ENCODE measurements around the gene MYBBP1A.

MYBBP1A gene

DNA sequence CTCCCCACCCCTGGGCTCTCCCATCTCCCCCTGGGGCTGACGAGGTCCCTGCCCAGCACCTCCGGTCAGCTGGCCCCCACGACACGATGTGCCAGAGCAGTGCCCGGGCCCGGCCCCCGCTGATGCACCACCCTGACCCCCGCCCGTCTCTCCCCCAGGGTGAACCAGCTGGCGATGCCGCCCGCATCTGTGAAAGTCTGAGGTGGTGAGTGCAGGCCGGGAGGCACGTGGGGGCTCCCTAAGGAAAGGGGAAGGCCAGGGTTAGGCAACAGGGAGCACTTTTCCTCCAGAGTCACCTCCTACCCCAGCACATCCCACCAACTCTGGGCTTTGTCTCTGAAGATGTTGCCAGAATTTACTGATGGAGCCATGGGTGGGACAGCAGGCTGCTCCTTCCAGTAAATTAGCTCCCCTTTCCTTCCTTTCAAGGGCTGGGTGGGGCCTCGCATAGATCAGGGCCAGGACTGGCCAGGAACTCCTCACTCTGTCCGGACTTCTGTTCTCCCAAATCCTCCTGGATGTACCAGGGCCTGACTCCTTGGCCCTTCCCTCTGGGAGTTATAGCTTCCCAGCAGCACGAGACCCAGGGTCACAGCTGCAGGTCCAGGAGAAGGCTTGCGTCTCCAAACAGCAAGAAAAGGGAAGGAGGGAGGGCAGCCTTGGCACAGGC, 18.3 kb downstream of the MYBBP1A start:
- DNase-seq (ENCODE audit: low read depth) = no peak

DNA sequence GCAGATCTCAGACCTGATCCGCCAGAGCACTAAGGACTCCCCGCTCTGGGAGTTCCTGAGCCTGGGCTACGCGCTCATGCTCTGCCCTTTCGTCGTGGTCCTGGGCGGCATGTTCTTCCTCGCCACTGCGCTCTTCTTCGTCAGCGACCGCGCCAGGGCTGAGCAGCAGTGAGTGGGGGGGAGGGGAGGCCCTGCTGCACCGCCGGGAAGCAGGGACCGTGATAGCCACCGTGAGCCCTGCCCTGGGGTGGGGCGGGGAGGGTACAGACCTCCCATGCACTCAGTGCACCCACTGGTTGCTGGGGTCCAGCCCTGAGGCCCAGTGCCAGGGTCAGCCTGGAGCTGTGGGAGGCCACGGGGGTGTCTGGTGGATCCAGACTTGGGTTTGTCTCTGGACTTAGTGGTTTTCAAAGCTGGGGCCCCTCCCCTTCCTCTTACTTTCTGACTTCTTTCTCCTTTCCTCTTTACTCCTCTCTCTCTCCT, 18.9 kb downstream of the MYBBP1A start:
- DNase-seq (ENCODE audit: low read depth) = no peak

DNA sequence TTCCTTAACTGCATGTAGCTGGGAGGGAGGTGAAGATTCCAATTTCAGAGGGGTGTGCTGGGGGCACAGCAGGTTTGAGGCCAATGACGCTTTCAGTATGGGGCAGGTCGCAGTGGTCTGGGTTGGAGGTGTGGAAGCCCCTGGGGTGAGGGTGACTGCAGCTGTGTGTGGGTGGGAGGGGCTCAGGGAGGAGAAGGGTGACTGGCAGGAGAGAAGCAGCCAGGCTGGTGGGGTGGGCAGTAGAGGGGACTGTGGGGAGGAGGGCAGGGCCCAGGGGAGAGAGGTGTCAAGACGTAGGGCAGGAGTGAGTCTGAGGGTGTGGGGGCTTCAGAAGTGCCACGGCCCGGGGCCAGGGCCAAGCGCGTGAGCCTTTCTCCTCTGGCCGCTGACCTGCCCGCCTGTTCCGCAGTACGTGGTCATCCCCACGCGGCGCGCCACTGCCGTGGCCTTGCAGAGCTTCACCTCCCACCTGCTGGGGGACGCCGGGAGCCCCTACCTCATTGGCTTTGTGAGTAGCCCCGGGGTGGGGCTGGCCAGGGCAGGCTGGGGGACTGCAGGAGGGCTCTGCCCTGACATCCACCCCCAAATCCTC, 19.4 kb downstream of the MYBBP1A start:
- DNase-seq (ENCODE audit: low read depth) = no peak

DNA sequence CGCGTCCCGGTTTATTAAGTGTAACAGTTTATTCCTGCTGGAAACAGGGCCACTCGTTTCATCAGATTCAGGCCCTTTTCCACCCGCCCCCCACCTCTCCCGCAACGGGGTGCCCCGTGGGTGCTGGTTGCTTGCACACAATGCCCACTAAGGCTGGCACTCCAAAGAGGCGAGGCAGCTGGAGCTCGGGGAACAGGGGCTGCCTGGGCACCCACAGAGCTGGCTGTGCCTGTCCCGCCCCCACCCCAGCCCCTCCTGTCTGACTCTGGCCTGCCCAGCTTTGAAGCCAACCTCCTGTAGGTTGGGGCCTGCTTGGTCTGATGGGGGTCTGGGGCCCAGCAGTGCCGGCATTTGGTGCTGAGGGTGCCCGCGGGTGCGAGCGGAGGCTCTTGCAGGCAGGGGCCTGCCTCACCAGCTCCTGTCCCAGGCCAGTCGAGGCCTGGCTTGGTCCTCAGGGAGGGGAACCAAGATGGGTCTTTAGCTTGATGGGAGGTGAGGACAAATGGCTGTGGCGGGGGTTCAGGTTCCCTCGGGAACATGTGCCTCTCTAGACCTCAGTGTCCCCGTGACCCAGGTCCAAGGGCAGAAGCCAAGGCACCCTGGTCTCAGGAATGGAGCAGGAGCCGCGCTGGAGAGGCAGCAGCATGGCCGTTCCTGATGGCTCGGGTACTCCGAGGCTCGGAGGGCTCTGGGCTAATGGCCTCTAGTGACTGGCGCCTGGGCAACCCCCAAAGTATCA, 20.1 kb downstream of the MYBBP1A start:
- no peak for DNase-seq (ENCODE audit: low read depth)

DNA sequence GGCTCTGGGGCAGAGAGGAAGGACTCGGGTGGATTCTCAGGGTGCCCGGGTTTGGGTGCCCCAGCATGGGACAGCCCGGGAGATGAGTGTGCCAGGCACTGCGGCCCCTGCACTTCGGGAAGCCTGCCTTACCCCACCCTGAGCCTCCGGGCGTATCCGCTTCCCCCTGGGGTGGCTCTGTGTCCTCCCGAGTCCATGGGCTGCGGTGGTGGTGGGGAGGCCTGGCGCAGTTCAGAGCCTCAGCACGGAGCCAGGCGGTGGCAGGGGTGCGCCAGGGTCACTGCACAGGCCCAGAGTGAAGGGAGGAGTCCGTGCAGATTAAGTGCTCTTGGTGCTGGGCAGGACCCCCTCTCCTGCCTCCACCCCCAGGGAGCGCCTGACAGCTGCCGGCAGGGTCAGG, 20.7 kb downstream of the MYBBP1A start:
- DNase-seq (ENCODE audit: low read depth) = no peak

DNA sequence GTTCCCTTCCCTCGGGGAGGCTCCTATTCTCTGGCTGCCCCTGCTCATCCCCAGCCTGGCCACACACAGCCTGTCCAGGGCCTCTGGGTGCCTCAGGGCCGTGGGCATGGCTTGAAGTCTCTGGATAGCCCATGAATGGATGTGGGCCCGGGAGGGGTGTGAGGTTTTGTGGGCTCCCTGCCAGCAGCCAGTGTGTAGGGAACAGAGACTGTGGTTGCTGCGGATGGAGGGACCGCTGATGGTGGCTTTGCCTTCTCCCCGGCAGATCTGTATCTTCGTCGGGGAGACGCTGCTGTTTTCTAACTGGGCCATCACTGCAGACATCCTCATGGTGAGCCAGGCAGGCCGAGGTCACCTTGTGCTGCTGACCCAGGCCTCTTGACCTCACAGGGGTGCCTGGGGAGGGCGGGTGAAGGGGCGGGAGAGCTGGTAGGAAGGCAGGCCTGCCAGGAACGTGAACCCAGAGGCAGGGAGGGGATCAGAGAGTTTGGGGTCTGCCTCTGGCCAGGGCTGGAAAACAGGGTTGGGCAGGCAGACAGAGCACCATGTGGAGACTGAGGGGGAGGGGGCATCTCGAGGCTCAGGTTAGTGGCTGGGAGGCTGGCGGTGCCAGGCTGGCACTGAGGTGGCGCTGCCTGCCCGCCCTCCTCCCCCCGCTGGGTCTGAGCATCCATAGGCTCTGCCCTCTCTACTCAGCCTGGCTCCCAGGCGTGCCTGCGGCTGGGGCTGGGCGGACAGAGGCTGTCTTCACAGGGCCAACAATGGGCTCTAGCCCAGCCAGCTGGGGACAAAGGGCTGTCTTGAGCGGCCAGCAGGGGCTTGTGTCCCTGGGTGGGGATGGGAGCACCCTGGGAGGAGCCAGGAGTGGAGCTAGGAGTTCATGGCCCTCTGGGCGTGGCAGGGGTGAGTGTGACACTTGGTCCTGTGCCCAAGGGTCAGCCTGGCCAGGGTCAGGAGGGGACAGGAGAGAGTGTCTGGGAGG, 21.4 kb downstream of the MYBBP1A start:
- DNase-seq (ENCODE audit: low read depth) = no peak

DNA sequence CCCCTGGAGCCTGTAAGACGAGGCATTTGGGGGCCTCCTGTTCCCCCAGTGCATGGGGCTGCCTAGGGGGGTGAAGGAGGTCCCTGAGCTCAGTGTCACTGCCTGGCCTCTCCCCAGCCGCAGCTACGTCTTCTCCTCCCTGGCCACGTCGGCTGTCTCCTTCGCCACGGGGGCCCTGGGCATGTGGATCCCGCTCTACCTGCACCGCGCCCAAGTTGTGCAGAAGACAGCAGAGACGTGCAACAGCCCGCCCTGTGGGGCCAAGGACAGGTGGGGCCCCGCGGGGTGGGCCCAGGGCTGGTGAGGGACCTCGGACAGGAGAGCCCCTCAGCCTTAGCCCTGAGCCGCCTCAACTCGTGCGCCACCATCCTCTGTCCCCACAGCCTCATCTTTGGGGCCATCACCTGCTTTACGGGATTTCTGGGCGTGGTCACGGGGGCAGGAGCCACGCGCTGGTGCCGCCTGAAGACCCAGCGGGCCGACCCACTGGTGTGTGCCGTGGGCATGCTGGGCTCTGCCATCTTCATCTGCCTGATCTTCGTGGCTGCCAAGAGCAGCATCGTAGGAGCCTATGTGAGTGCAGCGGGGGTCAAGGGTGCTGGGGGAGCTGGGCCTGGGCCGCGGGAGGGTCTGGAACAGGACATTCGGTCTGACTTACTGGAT, 22.2 kb downstream of the MYBBP1A start:
- no peak for DNase-seq (ENCODE audit: low read depth)

DNA sequence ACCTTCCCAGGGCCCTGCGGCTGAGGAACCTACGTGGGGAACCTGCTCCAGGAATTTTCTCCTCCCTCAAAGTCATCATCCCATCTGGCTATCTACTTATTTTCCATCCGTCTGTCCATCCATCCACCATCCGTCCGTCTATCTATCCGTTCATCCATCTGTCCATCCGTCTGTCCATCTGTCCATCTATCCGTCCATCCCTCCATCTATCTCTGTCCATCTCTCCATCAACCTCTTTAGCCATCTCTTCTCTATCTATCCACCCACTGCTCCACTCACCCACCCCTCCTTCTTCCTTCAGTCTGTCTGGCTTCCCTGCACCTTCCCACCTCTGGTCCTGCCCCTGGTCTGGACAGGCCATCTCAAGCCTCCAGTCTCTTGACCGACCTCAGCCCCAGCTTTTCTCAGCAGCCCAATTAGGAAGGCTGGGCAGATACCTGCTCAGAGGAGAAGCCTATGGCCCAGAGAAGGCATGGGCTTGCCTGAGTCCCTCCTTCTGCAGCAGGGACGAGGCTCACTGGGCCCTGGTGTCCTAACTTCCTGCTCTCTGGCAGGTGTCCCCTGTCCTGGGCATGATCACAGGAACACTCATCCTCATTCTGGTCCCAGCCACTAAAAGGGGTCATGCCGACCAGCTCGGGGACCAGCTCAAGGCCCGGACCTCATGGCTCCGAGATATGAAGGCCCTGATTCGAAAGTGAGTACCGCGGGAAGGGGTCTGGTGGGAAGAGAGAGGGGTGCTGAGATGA, 23.0 kb downstream of the MYBBP1A start:
- no peak for DNase-seq (ENCODE audit: low read depth)

DNA sequence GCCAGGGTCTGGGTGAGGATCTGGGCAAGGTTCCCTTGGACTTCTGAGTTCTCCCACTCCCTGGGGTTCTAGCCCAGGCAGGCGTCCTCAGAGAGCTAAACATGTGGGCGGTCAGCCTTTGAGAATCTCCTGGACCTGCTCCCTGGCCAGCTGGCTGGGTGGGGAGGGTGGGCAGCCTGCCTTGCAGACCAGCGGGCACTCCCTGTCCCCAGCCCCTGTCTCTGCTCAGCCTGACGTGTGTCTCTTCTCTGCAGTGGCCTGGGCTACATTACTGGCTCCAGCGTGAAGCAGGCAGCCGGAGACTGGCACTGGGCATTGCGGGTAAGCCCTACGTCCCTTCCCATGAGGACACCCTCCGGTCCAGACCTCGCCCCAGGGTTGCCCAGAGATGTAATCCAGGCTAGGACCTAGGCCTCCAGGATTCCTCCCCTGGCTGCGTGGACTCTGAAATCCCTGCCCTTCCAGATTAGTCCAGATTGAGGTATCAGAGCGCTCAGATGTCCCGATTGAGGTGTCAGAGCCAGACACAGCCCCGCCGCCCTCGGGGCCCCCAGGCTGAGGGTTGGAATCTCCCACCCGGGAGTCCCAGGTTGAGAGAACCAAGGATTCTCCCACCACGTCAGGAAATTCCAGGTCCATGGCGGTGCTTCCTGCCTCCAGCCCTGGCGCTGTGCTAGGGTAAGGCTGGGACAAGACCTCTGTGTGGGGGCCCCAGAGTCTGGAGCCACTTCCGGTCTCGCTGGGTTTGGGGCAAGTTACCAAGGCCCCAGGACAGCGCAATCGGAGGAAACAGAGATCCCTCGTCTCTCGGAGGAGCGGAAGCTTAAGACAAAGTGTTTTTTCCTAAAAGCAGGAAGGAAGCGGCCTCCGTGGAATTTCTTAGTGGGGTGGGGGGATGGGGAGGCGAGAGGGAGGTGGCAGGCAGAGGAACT, 24.1 kb downstream of the MYBBP1A start:
- no peak for DNase-seq (ENCODE audit: low read depth)

DNA sequence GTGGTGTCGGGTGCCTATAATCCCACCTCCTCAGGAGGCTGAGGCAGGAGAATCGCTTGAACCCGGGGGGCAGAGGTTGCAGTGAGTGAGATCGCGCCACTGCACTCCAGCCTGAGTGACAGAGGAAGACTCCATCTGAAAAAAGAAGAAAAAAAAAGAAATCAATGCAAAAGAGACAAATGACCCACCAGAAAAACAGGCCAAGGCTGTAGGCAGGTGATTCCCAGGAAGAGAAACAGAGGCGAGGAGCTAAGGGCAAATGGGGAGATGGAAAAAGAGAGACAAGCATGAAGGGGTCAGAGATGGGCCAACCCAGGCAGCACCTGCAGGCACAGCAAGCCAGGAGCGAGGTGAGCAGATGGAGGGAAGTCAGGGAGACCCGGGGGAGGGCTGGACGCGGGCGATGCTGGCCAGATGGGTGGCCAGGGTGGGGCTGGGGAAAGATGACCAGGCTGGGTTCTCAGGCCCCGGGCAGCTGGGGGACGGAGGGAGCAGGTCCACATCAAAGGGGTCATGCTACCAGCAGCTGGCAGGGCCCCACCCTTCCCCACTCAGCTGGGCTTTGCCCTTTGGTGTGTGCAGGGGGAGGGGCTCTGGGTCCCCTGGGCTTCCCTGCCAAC, 25.5 kb downstream of the MYBBP1A start:
- no peak for DNase-seq (ENCODE audit: low read depth)

DNA sequence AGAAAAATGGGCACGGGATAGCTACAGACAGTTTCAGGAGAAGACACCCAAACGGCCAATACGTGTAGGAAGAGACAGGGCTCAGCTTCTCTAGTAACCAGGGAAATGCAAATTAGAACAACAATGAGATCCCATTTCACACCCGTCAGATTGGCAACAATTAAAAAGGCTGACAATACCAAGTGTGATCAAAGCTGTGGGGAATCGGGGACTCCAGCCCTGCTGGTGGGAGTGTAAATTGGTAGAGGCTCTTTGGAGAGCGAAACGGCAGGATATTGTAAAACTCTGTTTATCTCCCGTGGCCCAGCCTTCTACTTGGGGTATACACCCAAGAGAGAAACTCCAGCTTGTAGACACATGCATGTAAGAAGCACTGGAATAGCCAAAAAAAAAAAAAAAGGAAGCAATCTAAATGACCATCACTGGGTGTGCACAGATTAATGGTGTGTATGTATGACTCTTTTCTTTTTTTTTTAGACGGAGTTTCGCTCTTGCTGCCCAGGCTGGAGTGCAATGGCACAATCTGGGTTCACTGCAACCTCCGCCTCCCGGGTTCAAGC, 27.5 kb downstream of the MYBBP1A start:
- DNase-seq (ENCODE audit: low read depth) = no peak

DNA sequence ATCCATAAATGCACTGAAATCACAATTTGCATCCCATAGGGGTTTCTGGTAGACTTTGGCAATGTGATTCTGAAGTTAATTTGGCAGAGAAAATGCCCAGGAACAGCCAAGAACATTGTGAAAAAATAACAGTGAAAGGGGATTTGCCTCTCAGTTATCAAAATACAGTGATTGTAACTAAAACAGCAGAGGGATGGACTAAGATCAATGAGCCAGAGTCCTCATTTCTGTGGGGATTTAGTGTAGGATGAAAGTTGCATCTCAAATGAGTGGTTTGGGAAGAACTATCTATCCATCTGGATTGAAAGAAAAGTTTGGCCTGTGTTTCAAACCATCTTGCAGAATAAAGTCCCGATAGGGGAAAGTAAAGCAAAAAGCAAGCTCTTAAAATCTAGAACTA, 28.1 kb downstream of the MYBBP1A start:
- no peak for DNase-seq (ENCODE audit: low read depth)

DNA sequence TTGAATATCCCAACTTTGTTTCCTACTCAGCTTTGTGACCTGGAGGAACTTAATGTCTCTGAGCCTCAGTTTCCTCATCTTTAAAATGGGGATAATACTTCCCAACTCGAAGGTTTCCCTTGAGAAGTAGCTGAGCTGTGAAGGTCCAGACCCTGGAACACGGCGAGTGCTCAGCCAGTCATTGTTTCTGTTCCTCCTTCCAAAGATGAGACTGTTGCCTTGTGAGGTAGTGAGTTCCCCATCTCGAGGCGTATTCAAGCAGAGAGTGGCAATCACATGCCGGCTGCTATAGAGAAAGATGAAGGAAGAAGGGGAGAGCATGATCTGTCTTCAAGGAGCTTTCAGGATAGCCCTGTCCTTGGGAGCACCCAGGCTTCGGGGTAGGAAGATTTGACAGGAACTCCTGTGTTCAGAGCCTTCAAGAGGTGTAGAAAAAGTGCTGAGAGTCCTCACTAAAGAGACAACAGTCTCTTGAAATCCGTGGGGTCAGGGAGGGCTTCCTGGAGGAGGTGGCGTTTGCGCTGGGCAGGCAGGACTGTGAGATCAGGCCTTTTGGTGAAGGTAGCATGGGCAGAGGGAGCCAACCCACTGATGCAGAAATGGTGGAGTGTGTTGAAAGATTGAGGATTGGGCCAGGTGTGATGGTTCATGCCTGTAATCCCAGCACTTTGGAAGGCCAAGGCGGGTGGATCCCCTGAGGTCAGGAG, 29.3 kb downstream of the MYBBP1A start:
- no peak for DNase-seq (ENCODE audit: low read depth)

DNA sequence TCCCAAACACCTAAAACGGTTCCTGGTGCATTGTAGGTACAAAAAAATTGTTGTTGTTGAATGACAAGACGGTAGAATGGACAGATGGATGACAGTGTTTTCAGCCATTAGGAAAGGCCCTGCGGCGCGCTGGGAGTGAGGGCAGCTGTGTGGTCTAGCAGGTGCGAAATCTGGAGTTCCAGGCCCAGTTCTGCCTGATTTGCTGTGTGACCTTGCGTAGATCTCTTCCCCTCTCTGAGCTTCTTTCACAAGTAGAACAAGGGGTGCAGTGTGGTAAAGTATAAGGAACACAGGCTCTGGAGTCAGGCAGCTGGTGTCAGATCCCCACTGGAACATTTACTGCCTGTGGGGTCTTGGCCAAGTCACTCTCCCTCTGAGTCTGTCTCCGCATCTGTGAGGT, 31.2 kb downstream of the MYBBP1A start:
- DNase-seq (ENCODE audit: low read depth) = no peak

DNA sequence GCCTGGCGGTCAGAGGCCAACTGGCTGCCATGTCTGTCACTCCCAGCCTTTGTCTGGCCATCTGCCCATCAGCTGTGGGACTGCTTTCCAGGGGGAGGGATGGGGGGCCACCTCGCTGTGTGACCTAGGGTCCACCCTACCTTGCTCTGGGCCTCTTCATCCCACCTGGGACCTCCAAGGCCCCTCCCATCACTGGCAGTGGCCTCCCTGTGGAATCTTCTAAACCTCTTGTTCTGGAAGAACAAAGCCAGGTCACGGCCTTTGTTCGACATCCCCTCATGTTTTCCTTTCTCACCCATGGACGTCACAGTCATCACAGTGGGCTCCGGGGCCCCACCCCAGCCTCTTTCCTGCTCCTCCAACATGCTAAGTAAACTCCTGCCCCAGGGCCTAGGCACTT, 32.5 kb downstream of the MYBBP1A start:
- no peak for DNase-seq (ENCODE audit: low read depth)

DNA sequence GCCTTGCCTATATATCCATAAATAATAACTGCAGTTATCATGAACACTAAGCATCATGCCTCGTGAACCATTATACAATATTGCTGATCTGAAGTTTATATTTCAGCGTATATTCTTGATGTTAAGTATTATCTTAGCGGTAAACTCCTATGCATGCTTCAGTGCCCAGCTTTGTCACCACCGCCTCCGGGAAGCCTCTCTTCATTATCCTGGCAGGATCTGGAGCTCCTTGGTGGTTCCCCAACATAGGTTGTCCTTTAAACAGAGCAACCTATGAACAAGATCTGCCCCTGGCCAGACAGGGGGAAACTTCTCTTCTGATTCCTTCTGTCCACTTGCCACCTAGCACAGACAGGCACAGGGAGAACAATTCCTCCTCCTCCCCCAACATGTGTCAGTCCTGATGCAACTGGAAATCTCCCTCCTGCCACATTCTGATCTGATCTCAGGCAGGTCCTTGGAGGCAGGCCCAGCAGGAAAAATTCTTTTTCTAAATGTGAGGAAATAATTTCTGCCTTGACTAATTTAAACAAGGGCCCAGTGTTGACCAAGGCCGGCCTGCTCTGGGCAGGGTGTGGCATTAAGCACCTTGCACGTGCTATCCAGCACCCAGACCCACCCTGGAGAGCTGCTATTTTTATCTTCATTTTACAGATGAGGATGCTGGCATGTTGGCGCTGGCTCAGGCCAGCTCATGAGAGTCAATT, 34.1 kb downstream of the MYBBP1A start:
- DNase-seq (ENCODE audit: low read depth) = no peak

DNA sequence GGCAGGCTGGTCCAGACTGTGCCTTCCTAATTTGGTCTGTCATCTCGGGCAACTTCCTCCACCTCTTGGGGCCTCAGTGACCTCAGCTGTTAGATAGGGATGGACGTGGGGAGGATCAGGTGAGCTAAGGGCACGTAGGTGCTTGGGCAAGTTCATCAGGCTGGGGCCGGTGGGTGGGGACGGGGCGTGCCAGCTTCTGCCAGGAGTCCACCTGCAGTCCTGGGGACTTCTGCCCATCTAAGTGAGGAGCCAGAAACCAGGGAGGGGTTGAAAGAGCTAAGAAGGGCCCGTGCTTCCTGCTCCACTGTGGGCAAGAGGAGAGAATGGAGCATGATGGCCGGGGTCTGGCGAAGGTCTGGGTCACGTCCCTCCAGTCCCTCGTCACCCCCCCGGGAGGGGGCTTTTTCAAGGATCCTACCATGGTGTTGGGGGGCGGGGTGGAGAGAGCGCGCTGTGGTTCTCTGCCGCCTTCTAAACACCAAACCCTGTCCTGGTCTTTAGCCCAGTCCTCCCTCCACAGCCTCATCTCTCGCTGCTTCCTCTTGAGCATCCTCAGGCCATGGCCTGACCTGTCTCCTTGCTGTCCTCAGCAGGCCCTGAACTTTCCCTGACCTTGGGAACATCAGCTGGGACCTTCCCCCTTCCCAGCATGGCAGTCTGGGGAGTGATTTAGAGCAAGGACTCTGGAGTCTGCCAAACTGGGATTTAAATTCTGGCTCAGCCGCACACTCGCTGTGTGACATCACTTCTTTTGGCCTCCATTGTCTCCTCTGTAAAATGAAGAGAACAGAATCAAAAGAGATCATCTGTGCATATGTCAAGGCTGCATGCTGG, 34.9 kb downstream of the MYBBP1A start:
- no peak for DNase-seq (ENCODE audit: low read depth)
